Gastroesophageal sphincter (tissue), 4 donors: ENCODE measurements around the gene KLHL26. TPM values are rescaled to one million over a fixed set of nuclear protein-coding genes. Genes with fewer than 3 reads are reported as not detected.

Experiments used
- ATAC-seq: fragments of 150-250 bp; one replicate; pipeline ENCODE4 v1.9.1; 2016; ENCODE audit warnings: mild to moderate bottlenecking, moderate library complexity
- H3K27ac ChIP-seq, 4 donors: fragments of 200-600 bp; sonication (generic) in 3 of 4; 1 replicate in 3 of 4; 2 replicates in 1 of 4; pipeline ENCODE4 v1.5.1; 2016 to 2019
- H3K27me3 ChIP-seq: fragments of 200-600 bp; sonication (generic); one replicate; pipeline ENCODE4 v1.5.1; 2019
- H3K36me3 ChIP-seq, 2 donors: fragments of 200-600 bp; sonication (generic); one replicate each; pipeline ENCODE4 v1.5.1; 2019; ENCODE audit warnings: control low read depth in 1 of 2
- H3K4me1 ChIP-seq, 3 donors: fragments of 200-600 bp; sonication (generic); 1 replicate in 2 of 3; 2 replicates in 1 of 3; pipeline ENCODE4 v1.5.1; 2016 to 2019; ENCODE audit warnings: control low read depth in 2 of 3
- H3K4me3 ChIP-seq, 2 donors: fragments of 200-600 bp; sonication (generic); one replicate each; pipeline ENCODE4 v1.5.1; 2019; ENCODE audit warnings: mild to moderate bottlenecking in 1 of 2, moderate library complexity in 1 of 2
- H3K9me3 ChIP-seq, 3 donors: fragments of 200-600 bp; sonication (generic); one replicate each; pipeline ENCODE4 v1.5.1; 2017 to 2019; ENCODE audit warnings: control low read depth in 2 of 3
- EP300 ChIP-seq: sonication (generic); formaldehyde crosslinking; IDR thresholded peaks from one replicate; pipeline ENCODE4 v1.6.1; 2017; ENCODE audit warnings: antibody characterized with exemption, mild to moderate bottlenecking
- POLR2A ChIP-seq, 2 donors: fragments of 450-650 bp; IDR thresholded peaks; one replicate each; pipeline ENCODE4 v1.6.1; 2017; ENCODE audit warnings: antibody characterized with exemption in 2 of 2, mild to moderate bottlenecking in 2 of 2, moderate library complexity in 1 of 2
- POLR2AphosphoS5 ChIP-seq: sonication (generic); formaldehyde crosslinking; IDR thresholded peaks from one replicate; pipeline ENCODE4 v1.6.1; 2017; ENCODE audit warnings: antibody characterized with exemption
- WGBS, 2 donors: methylation state at CpG; one replicate each; pipeline ENCODE4 v1.1.5; 2018; ENCODE audit warnings: low coverage in 1 of 2; 5-methylcytosine and 5-hydroxymethylcytosine counted together
- total RNA-seq, 4 donors: library from RNA; depleted of rRNA; stranded (reverse); fragments of >200 nt; gene quantifications; one replicate each; pipeline ENCODE4 v1.1.0, GENCODE V29; 2016
- TF ChIP-seq, protein P1 (sequence below), 4 experiments: fragments of 200-600 bp in 2 of 4; fragments of 450-650 bp in 2 of 4; sonication (generic) in 1 of 4; IDR thresholded peaks; one replicate each; pipeline ENCODE4 v1.5.1; 2017 to 2019; ENCODE audit warnings: antibody characterized with exemption in 4 of 4, mild to moderate bottlenecking in 2 of 4, moderate library complexity in 2 of 4

KLHL26 gene
- total RNA-seq, 4 donors from 2014 or later: 12.9 to 19.0 (median 14.6) TPM

DNA sequence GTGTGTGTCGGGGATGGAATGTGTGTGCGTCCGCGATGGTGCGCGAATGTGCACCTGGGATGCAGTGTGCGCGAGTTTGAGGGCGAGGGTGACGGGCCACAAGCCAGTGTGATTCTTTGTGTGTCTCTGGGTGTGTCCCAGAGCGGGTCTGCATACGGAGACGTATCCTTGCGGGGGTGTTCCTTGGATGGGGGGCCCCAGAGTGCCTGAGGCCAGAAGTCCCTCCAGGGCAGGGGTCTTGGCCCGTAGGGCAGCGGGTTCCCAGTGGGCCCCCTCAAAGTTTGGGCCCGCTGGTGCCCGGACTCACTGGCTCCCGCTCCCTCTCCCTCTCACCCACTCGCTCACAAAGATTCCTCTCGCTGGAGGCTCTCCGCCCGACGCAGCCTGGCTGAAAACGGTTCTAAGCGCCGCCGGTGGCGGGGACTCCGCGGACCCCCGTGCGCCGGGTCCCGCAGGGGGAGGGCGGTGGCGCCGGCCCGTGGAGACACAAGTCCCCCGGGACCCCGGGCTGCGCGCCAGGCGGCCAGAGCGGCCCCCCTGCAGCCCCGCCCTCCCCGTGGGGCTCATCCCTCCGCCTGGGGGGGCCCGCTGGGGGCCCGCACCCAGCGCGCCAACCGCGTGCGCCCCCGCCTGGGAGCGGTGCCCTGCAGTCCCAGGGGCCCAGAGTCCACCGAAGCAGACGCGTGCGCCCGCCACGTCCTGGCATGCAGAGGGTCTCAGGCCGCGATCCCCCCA is 31.1 kb upstream of the KLHL26 start:
- peaks cover 90% of the 10 kb centered on the region for H3K27me3 ChIP-seq
- no peak for TF ChIP-seq EP300
- TF ChIP-seq POLR2A (IDR thresholded peaks at IDR 0.05): no peak
- TF ChIP-seq, protein P1, sequence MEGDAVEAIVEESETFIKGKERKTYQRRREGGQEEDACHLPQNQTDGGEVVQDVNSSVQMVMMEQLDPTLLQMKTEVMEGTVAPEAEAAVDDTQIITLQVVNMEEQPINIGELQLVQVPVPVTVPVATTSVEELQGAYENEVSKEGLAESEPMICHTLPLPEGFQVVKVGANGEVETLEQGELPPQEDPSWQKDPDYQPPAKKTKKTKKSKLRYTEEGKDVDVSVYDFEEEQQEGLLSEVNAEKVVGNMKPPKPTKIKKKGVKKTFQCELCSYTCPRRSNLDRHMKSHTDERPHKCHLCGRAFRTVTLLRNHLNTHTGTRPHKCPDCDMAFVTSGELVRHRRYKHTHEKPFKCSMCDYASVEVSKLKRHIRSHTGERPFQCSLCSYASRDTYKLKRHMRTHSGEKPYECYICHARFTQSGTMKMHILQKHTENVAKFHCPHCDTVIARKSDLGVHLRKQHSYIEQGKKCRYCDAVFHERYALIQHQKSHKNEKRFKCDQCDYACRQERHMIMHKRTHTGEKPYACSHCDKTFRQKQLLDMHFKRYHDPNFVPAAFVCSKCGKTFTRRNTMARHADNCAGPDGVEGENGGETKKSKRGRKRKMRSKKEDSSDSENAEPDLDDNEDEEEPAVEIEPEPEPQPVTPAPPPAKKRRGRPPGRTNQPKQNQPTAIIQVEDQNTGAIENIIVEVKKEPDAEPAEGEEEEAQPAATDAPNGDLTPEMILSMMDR (IDR thresholded peaks at IDR 0.05): no peak
- no peak for TF ChIP-seq POLR2AphosphoS5
- H3K9me3 ChIP-seq: no peaks in the 10 kb centered on the region
- peaks cover 0 to 47% (median 24%) of the 10 kb centered on the region in 3 donors for H3K4me1 ChIP-seq
- no CpG with 5 or more reads among the region's 65 CpGs for WGBS, 2 donors
- H3K27ac ChIP-seq: no peak overlapping the region
- H3K36me3 ChIP-seq: no peaks in the 10 kb centered on the region
- peak overlapping the region; percentile 22 to 50 for H3K4me3 ChIP-seq
- no peak for ATAC-seq

- no peak for TF ChIP-seq POLR2AphosphoS5
- TF ChIP-seq, protein P1 (IDR thresholded peaks at IDR 0.05): no peak
- TF ChIP-seq EP300: no peak
- Histone ChIP-seq H3K4me1 (peaks cover 0 to 55% (median 33%) of the 10 kb centered on the region in 3 donors), H3K27me3 (peaks cover 93% of the 10 kb centered on the region), H3K27ac (no peak within 1 kb of the TSS), H3K9me3 (no peaks in the 10 kb centered on the region), H3K4me3 (peak within 1 kb of the TSS; percentile 22 to 50), H3K36me3 (no peaks in the 10 kb centered on the region)
- peak; percentile 21 for ATAC-seq
- 0% methylated on average over 4 of the region's 116 CpGs; no CpG with 5 or more reads in 1 of the 2 donors for WGBS, 2 donors
Observed at GRCh38 chr19:18606281-18607225, 30.3 kb upstream of the KLHL26 start, which contains the start of gene CRLF1. CRLF1 (minus strand) TSS chr19:18606799; CDS start chr19:18606656, 143 bp downstream.

GRCh38 chr19:18607226-18608101 is 29.4 kb upstream of the KLHL26 start:
- peaks cover 93% of the 10 kb centered on the region for H3K27me3 ChIP-seq
- H3K4me1 ChIP-seq: peaks cover 0 to 64% (median 42%) of the 10 kb centered on the region in 3 donors
- H3K27ac ChIP-seq: no peak overlapping the region
- H3K36me3 ChIP-seq: no peaks in the 10 kb centered on the region
- peak overlapping the region; percentile 13 to 50 for H3K4me3 ChIP-seq
- TF ChIP-seq POLR2AphosphoS5 (no peak), EP300 (no peak), POLR2A (IDR thresholded peaks at IDR 0.05) (no peak)
- TF ChIP-seq, protein P1 (IDR thresholded peaks at IDR 0.05): no peak
- 0 to 3% methylated on average over 2 to 12 of the region's 68 CpGs for WGBS, 2 donors
- ATAC-seq: no peak
- no peaks in the 10 kb centered on the region for H3K9me3 ChIP-seq

DNA sequence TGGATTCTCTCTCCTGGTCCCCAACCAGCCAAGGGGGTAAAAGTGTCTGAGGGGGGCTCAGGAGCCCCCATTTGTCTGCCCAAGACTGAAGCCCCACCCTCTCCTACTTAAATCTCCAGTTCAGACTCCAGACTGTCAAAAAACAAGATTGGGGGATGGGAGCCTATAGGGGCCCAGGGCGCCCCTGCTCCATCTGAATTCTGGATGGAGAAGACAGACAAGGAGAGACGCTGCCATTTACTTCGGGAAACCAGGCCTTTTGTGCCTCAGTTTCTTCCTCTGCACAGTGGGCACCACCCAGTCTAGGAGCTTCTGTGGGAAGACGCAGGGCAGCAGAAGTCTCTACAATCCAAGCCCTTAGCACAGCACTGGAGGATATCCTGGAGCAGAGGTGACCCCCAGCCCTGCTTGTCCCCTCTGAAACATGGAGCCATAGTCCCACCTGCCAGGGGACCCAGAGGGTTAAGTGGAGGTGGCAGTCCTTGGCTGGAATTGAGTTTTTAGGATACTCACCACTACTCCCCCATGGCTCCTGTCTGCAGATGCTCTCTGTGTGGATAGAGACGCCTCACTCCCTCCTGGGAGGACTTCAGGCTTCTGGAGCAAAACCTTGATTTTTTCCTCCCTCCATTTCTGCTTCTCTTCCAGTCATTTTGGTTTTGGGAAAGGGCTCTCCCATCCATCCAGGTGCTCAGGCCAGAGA is 28.6 kb upstream of the KLHL26 start:
- H3K4me3 ChIP-seq: no peak overlapping the region
- no peaks in the 10 kb centered on the region for H3K9me3 ChIP-seq
- TF ChIP-seq EP300 (no peak), POLR2A (IDR thresholded peaks at IDR 0.05) (no peak), POLR2AphosphoS5 (no peak)
- TF ChIP-seq, protein P1 (IDR thresholded peaks at IDR 0.05): no peak
- H3K27ac ChIP-seq: no peak overlapping the region
- no peak for ATAC-seq
- peaks cover 0 to 71% (median 48%) of the 10 kb centered on the region in 3 donors for H3K4me1 ChIP-seq
- WGBS, 2 donors: 27 to 38% methylated on average over 2 to 4 of the region's 5 CpGs
- no peaks in the 10 kb centered on the region for H3K36me3 ChIP-seq
- H3K27me3 ChIP-seq: peaks cover 97% of the 10 kb centered on the region
